GM19395 (cell line): Measurements from ENCODE around the gene ALDH1B1.

Experiments used
- ATAC-seq: cut with Tn5 transposase; IDR thresholded peaks from one replicate; pipeline ENCODE4 v1.9.1; 2021; ENCODE audit warnings: mild to moderate bottlenecking, moderate library complexity; ENCODE audit not compliant: unreplicated experiment

Gene ALDH1B1

DNA sequence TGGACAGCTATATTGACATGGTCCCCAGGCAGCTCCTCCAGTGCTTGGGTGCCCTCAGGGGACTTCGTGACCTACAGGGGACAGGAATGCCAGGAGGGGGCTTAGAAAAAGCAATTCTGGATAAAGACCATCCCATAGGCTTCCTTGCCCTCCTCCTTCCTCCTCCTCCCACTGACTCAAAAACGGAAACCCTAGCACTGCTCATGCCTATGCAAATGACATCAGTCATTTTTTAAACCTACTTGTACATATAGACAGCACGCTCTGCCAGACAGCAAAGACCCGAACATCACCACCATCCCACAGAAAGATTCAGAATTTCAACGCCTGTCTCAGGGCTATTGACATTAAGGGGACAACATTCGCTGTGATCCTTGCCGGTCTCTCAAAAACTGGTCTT is 20.8 kb downstream of the ALDH1B1 start:
- no peak for ATAC-seq

DNA sequence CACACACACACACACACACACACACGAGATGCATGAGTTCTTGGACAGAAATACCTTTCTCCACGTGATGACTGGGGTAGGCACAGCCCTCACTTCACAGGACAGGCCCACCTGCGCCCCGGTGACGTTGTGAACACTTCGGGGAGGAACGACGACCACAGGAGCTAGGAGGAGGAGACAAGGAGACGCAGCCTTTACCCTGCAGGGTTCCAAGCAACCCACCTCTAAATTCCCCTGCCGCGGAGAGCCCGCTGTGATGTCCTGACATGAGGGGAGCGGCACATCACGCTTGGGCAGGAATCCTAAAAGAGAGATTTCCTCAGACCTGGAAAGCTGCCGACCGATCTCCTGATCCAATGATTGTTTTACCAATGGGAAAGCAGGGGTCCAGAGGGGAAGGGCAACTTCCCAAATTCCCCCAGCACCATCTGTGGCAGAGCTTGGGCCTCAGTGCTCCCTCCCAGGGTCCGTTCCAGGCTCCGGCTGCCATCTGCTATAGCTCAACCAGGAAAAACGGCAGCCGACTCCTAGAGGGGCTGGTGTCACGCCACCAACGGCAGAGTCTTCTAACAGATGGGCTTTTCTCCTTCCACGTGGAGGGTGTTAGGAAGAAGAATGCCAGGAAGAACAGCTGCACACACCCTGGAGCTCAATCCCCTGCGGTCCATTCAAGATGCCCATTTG is 21.7 kb downstream of the ALDH1B1 start:
- ATAC-seq, result no peak

DNA sequence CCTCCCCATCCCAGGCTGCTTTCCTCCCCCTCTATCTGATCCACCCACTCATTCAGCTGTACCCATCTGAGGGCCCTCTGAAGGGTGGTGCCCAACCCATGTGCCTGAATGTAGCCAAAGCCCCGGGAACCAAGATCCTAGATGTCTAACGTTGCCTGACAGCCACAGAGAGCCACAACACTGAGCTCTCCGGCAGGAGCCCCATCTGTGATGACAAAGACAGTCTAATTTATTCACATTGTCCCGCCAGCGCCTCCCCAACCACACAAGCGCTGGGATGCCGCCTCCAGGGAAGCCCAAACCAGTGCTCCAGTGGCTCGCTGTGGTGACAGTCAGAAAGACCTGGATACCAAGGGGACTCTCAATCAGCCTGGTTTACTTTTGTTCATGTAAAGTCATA is 23.4 kb downstream of the ALDH1B1 start:
- no peak for ATAC-seq

DNA sequence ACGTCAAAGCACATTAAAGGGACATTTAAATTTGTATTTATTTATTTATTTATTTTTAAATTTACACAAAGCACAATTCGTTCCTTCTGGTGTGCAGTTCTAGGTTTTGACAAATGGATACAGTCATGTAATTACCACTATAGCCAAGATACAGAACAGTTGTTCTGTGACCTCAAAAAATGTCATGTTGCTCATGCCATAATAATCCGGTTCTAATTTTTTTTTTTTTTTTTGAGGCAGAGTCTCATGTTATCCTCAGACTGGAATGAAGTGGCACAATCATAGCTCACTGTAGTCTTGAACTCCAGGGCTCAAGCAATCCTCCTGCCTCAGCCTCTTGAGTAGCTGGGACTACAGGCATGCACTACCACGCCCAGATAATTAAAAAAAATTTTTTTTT is 24.0 kb downstream of the ALDH1B1 start:
- ATAC-seq, result no peak

DNA sequence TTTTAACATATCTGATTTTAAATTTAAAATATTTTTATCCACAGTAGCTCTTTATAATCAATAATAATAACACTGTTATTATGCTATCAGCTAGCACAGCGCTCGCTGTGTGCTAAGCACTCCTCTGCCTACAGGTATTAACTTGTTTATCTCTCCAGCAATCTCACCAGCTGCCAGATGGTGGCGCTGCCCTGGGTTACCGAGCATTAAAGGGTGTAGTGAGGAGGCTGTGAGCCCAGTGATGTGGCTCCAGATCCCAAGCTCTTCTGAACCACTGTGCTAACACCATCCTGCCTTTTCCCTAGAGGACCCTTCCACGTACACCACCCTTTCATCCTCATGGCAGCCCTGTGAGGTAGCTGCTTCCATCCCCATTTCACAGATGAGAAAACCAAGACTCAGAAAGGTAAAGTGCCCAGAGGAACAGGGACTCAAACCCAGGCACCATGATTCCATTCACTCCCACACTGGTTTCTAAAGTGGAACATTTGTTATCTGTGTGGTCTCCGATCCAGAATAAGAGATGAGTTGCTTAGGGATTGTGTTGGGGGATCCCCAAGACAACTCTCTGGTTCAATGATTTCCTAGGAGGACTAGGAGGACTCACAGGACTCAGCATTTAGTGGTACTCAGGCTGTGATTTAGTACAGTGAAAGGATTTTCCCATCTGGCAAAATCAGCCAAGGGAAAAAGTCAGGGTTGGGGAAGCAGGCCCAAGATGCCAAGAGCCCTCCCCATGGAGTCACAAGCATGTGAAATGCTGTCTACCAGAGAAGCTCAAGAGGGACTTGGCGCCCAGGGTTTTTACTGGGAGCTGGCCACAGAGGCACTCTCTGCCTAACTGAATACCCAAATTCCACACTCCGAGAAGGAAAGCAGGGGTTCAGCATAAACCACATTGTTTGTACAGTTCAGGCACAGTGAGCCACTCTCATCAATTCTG is 24.8 kb downstream of the ALDH1B1 start:
- ATAC-seq, result peak; percentile 82

DNA sequence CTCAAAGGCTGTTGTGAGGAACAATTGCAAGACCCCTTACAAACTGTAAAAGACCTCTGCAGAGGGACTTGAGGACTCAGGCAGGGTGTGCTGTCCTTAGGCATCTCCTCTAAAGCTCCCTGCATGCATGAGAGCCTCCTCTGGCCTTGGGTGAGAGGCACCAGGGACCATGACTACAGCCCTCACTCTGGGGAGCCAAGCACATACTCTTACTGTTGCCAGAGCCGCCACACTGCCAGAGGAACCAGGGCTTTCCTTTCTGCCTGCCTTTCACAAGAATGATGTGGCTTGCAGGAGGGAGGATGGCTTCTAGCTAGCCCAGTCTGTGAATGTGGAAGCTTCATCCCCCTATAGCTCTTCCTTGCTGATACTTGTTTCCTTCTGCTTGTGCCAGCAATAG is 25.9 kb downstream of the ALDH1B1 start:
- ATAC-seq, result no peak

DNA sequence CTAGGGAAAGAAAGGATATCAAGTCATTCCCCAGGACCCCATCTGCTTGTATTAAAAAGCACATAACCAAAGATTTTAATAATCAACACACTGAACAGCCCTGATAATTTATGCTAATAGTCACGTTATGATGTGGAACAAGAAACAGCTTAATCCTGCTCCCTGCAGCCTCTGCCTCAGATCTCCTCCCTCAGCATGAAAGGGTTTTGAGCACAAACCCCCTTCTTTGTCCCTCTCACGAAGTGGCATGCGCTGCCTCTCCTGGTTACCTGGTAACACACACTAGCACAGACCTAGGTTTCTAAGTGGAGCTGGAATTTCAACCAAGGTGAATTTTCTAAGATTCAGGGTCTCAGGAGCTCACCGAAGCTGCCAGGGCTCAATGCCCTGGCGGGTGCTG is 26.7 kb downstream of the ALDH1B1 start:
- ATAC-seq, result no peak

DNA sequence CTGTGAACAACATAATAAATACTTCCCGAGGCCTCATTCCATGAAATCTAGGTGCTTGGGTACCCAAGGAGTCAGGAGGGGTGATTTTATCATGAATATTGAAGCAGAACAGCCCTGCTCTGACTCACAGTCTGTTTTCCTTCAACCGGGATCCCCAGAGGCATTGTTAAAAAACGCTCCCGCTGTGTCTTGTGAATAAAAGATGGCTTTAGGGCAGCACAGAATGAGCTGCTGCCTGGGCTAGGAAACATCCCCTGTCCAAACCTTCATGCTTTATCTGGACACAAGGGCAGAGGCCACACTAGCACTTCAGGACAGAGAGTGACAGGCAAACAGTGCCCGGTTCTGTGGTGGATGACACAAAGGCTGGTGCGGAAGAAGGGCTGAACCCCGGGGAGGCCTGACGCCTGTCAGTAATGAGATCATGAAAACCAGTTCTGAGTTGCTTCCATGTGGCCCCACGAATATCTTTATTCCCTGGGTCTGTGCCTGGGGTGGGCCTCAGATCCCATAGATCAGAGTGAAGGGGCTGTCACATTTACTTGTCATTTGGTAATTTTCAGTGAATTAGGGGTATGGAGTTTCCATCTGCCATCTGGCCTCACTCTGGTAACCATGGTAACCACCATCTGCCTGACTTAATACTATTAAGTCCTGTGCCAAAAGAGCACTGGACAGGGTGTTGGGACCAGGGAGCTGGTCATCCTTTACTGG is 29.2 kb downstream of the ALDH1B1 start:
- no peak for ATAC-seq

DNA sequence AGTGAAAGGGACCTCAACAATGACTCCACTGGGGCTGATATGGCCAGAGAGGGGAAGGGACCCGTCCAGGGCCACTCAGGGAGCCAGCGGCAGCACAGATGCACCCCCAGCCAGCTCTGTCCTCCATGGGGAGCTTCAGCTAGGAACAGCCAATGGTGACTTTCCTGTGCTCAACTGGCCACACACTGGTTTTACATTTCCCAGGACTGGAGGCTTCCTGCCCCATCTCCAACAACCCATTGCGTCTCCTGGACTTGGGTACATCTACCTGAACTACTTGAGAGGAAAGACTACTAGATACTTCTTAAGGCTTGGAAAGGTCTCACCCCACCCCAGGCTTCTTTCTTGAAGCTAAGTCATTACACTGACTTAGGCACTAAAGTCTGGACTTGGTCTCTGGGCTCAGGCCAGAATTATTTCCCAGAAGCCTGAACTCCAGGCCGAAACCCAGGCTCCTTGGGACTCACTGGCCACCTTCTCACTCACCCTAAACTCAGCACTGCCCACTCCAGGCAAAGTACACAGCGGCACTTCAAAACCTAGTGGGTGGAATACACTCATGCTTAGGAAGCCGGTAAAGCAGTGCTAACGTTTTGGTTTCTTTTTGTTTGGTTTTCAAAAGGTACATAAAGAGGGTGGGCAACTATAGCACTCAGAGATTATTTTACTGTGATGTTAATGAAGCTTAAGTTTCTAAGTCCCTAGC is 30.2 kb downstream of the ALDH1B1 start:
- no peak for ATAC-seq

DNA sequence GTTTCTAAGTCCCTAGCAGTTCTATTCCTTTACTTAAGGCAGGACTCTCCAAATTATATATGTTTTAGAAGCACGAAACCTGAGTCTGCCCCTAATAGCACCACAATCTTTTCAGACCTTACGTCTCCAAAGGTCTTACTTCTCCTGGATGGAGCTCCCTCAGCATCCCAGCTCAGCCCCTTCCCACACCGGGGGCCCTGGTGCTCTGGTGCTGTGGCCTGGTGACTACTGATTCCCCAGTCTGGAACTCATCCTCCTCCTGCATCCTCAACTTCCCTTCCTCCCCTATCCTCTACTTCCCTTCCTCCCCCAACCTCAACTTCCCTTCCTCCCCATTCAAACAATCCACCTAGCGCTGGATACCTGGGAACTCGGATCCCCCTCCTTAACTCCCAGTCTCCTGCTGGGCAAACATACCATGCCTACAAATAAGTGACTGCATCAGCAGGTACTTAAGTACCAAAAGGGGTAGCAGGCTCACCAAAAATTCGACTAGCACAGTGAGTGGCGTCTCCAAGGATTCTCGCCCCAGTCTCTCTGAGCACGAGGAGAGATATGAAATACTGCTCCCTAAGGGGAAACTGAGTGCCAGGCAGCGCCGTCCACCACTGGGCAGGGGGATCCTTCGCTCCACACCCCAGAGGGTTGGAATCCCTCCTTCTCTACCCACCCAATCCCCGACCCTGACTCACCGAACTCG is 30.9 kb downstream of the ALDH1B1 start:
- ATAC-seq, result no peak

DNA sequence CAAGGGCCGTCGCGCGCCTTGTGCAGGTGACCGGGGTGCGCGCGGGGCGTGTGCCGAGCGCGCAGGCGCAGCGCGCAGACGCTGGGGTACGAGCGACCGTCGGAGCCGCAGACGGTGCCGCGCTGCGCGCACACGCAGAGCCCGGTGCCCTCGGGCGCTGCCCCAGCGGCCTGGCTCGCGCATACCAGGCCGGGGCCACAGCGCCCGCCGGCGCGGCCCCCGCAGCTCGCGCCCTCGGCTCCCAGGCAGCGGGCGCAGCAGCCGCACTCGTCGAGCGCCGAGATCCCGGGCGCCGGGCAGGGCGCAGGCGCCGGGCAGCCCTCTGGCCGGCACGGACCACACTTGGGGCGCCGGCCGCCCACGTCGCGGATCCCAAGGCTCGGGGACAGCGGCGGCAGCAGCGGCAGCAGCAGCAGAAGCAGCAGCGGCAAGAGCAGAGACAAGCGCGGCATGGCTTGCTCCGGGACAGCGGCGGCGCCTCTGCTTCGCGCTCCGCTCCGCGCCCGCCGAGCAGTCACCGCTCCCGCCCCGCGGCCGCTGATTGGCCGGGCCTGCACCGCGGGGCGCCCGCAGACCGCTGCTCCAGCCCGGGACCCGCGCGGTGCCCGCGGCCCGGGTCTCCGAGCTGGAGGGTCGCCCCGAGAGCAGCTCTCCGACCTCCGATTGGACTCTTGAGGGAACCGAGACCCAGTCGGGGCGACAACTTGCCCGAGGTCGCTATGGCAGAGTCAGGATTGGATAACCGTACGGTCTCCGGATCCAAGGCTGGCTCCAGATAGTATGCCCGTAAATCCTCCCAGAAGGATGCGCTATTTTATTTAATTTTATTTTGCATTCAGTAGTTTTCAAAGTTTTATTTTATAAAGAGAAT is 31.7 kb downstream of the ALDH1B1 start, which contains the start of gene IGFBPL1:
Gene IGFBPL1 (minus strand): TSS at position 482 of the 871 bp plus-strand sequence. CDS start 30 bp downstream, at position 452.
- ATAC-seq, result no peak

DNA sequence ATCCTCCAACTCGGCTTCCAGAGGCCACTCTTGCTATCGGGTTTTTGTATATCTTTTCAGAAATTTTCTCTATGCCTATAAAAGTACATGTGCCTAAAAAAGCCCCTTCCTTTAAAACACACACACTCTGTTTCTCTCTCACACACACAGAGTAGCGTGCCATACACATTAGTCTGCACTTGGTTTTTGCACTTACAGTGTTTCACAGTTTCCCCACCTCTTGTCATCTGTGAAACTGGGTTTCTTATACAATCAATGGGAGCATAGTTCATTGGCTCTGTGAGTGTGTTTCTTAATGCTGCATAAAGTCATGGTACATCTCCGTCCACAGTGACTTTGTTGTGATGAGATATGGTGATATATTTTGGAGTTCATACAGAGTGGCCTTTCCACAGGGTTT is 32.4 kb downstream of the ALDH1B1 start:
- ATAC-seq, result no peak

DNA sequence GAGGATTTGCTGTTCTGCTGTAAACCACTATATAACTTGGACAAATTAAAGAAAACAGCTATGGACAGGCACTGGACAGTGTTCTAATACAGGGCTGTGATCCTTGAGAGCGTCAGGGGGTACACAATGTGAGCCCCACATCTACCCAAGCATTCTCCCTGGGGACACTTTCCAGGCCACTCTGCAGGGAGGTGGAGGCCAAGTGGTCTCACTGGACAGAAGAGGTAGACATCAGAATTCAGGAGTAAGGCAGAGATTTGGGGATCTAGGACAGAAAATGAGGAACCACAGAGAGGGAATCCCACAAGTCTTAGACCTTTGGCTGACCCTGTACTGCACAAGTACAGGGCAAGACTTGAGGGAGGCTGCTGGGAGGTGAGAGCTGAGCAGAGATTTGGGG is 35.6 kb downstream of the ALDH1B1 start:
- no peak for ATAC-seq

DNA sequence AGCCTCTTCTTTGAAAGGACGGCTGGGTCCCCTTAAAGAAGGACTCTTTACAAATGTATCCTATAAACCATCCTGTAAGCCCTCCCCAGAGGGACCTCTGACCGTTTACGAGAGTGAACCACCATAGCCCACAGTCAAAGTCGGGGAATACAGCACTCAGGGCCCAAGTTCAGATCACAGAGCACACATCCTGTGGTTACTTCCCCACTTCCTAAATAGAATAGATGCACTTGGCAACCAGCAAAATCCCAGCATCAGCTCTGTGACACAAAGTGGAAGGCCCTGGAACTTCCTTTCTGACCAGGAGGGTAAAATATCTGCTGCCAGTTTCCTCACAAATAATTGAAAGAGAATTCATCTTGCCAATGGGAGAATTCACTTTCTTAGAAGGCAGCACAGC is 38.6 kb downstream of the ALDH1B1 start:
- no peak for ATAC-seq

DNA sequence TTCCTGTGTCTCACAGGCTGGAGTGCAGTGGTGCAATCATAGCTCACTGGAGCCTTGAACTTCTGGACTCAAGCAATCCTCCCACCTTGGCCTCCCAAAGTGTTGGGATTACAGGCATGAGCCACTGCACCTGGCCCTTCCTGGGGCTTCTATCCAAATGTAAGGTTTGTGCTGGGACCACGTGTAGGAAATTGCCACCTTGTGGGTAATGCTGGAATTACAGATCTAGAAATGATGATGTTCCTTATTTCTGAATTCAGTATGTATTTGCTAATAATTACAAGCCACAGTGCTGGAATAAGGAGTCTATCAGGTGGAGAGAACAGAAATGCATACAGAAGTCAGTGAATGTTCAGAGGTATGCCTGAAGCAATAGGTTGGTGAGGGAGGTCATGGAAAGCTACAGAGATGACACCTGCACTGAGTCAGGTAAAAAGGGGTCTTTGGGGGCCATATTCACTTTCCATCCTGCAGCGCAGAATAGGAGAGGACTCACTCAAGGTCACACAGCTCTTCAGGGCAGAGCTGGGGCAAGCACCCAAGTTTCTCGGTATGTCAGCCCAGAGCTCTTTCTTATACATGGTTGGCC is 40.5 kb downstream of the ALDH1B1 start:
- ATAC-seq, result no peak

DNA sequence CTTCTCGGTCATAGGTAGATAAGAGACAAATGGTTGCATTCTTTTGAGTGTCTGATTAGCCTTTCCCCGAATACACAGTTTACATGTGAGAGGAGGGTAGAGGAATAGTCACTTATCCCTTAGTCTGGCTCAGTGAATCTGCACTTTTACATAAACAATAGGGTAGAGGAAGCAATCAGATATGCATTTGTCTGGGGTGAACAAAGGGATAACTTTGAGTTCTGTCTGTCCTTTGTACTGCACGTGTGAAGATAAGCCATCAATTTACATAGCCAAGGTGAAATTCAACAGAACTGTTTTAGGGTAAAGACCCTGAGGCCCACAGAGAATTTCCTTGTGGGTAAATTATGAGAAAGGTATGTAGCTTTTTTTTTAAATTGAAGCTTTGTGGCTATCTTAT is 41.9 kb downstream of the ALDH1B1 start:
- no peak for ATAC-seq

DNA sequence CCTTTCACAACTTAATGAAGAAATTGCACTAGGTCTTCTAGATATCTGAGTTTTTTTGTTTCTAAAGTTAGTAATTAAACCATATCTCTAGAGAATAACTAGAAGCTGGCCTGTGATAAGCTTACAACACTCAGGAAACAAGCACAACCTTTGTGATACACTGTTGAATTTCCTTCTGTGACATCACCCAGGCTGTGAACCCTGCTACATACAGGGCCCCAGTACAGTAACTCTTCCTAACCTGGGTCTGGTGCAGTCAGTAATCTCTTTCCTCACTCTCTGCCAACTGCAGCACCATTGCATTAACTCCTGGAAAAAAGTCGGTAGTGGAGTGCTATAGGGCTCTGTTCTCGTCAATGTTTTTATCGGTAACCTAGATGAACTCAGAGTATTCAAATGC is 42.4 kb downstream of the ALDH1B1 start:
- ATAC-seq, result no peak

DNA sequence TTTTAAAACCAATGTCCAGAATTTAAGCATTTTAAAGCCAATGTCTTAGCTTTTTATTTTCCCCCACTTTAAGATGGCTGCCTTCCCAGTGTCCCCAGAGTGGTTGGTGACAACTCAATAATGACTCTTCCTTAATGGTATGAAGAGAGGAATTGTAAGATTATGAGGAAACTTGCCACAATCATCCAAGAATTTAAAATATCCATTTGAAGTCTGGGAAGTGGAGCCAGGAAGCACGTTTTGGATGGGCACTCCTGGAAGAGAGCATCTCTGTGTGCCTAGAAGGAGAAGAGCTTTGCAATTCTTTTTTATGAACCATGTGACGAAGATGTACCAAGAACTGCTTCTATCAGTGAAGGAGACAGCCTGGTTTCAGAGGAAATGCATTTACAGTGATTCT is 43.0 kb downstream of the ALDH1B1 start:
- no peak for ATAC-seq

DNA sequence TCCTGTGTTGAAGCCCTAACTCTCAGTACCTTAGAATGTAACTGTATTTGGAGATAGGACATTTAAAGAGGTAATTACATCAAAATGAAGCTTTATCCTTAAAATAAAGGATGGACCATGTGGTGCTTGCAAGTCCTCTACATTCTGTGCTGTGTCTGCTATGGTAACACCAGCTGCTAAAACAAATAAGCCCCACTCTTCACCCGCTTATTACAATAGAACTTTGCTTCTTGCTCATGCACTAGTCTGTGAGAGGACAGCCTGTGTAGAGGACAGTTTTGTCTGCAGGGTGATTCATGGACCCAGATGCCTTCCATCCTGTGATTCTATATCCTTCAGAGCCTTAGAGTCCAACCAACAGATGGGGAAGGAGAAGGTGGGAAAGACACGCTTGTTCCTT is 44.2 kb downstream of the ALDH1B1 start:
- no peak for ATAC-seq
